ENCODE data around the gene SNX1. TPM values are rescaled to one million over a fixed set of nuclear protein-coding genes. Genes with fewer than 3 reads are reported as not detected.

Gene SNX1
- total RNA-seq, 4 donors from 2014 or later, result 184 to 348 (median 211) TPM

GRCh38 chr15:64089543-64090280 is 6.1 kb upstream of the SNX1 start:
- WGBS, 2 donors, result 60 to 73% methylated on average over 12 of the region's 12 CpGs
- DNase-seq, result peak; percentile 70 to 77
- Histone ChIP-seq H3K27me3 (no peaks in the 10 kb centered on the region), H3K9me3 (no peaks in the 10 kb centered on the region), H3K4me1 (peaks cover 15 to 41% of the 10 kb centered on the region in 2 donors), H3K36me3 (peaks cover 7 to 19% of the 10 kb centered on the region in 2 donors), H3K27ac (peak overlapping the region; percentile 61 to 80 (median 72)), H3K4me3 (replicated peaks in 1 of 3) (no peak overlapping the region)
- intact Hi-C loops (cut with DNase I), result no loop called here
- TF ChIP-seq POLR2A (IDR thresholded peaks at IDR 0.05), result peak in 1 of 2 donors; percentile 23
- TF ChIP-seq CTCF (IDR thresholded peaks at IDR 0.05), result no peak

- Histone ChIP-seq H3K4me3 (replicated peaks in 1 of 3) (no peak overlapping the region), H3K27ac (peak overlapping the region; percentile 61 to 80 (median 72)), H3K27me3 (no peaks in the 10 kb centered on the region), H3K36me3 (peaks cover 4 to 13% of the 10 kb centered on the region in 2 donors), H3K9me3 (no peaks in the 10 kb centered on the region), H3K4me1 (peaks cover 15 to 49% of the 10 kb centered on the region in 2 donors)
- TF ChIP-seq CTCF (IDR thresholded peaks at IDR 0.05) (no peak), POLR2A (IDR thresholded peaks at IDR 0.05) (no peak)
- intact Hi-C loops (cut with DNase I), result no loop called here
- WGBS, 2 donors, result 95 to 99% methylated on average over 3 of the region's 3 CpGs
- no peak for DNase-seq
These were observed 5.3 kb upstream of the SNX1 start for GRCh38 chr15:64090527-64090926.

- intact Hi-C loops (cut with DNase I), result no loop called here
- peak overlapping the region in 2 of 3 donors; percentile 70 to 93 for H3K27ac ChIP-seq
- H3K27me3 ChIP-seq, result no peaks in the 10 kb centered on the region
- TF ChIP-seq CTCF (IDR thresholded peaks at IDR 0.05) (no peak), POLR2A (IDR thresholded peaks at IDR 0.05) (no peak)
- peak overlapping the region in 1 of 3 donors; percentile 65 for H3K4me3 ChIP-seq (replicated peaks in 1 of 3)
- no peak for DNase-seq
- H3K36me3 ChIP-seq, result peaks cover 2 to 12% of the 10 kb centered on the region in 2 donors
- H3K4me1 ChIP-seq, result peaks cover 18 to 50% of the 10 kb centered on the region in 2 donors
- no peaks in the 10 kb centered on the region for H3K9me3 ChIP-seq
These were observed 3.5 kb upstream of the SNX1 start for GRCh38 chr15:64092075-64092820.

- Histone ChIP-seq H3K36me3 (peaks cover 0 to 4% of the 10 kb centered on the region in 2 donors), H3K4me1 (peaks cover 26 to 52% of the 10 kb centered on the region in 2 donors), H3K9me3 (no peaks in the 10 kb centered on the region), H3K27me3 (no peaks in the 10 kb centered on the region), H3K27ac (peak overlapping the region; percentile 70 to 93 (median 93)), H3K4me3 (replicated peaks in 1 of 3) (peak overlapping the region; percentile 7 to 89 (median 65))
- 6 to 7% methylated on average over 22 of the region's 22 CpGs for WGBS, 2 donors
- TF ChIP-seq POLR2A (IDR thresholded peaks at IDR 0.05) (no peak), CTCF (IDR thresholded peaks at IDR 0.05) (peak in 1 of 6 experiments; percentile 10)
- intact Hi-C loops (cut with DNase I), result no loop called here
- DNase-seq, result peak; percentile 56 to 59
These were observed 2.7 kb upstream of the SNX1 start for GRCh38 chr15:64092864-64093626.
